Astrocyte (in vitro differentiated cells and primary cell): ENCODE results near the gene PHKG1. TPM values are rescaled to one million over a fixed set of nuclear protein-coding genes. Genes with fewer than 3 reads are reported as not detected.

Experiments
- DNase-seq: peaks from one replicate; pipeline ENCODE4 v3.0.0-alpha.2; 2010; ENCODE audit warnings: low read depth
- FAIRE-seq: peaks from 2 replicates; lab custom pipeline; 2011; peaks lifted over from hg19 to GRCh38; lab: Jason Lieb, UNC
- H2AFZ ChIP-seq: 2 replicates; pipeline ENCODE4 v1.6.0; 2012; ENCODE audit warnings: low read depth, low read length, inconsistent platforms
- H3K27ac ChIP-seq: 2 replicates; pipeline ENCODE4 v1.5.1; 2011; ENCODE audit warnings: low read depth, low read length, inconsistent platforms
- H3K27me3 ChIP-seq: 2 replicates; pipeline ENCODE4 v1.6.0; 2011; ENCODE audit warnings: low read length, inconsistent platforms; ENCODE audit not compliant: insufficient read depth
- H3K36me3 ChIP-seq: 2 replicates; pipeline ENCODE4 v1.5.1; 2011; ENCODE audit warnings: low read length, inconsistent platforms; ENCODE audit not compliant: insufficient read depth
- H3K4me1 ChIP-seq: 2 replicates; pipeline ENCODE4 v1.5.1; 2011; ENCODE audit warnings: low read length, inconsistent platforms; ENCODE audit not compliant: insufficient read depth
- H3K4me2 ChIP-seq: 2 replicates; pipeline ENCODE4 v1.6.0; 2012; ENCODE audit warnings: low read length, inconsistent platforms
- H3K4me3 ChIP-seq: 2 replicates; pipeline ENCODE4 v1.5.1; 2011; ENCODE audit warnings: low read depth, mild to moderate bottlenecking, low read length, inconsistent platforms; ENCODE audit not compliant: insufficient read depth
- H3K79me2 ChIP-seq: 2 replicates; pipeline ENCODE4 v1.6.0; 2012; ENCODE audit warnings: mild to moderate bottlenecking, low read length, inconsistent platforms; ENCODE audit not compliant: insufficient read depth
- H3K9ac ChIP-seq: 2 replicates; pipeline ENCODE4 v1.6.0; 2012; ENCODE audit warnings: mild to moderate bottlenecking, low read length, inconsistent platforms
- H3K9me3 ChIP-seq: 2 replicates; pipeline ENCODE4 v1.5.1; 2012; ENCODE audit warnings: low read depth, mild to moderate bottlenecking, low read length, inconsistent platforms; ENCODE audit not compliant: insufficient read depth
- H4K20me1 ChIP-seq: 2 replicates; pipeline ENCODE4 v1.6.0; 2012; ENCODE audit warnings: low read length, inconsistent platforms; ENCODE audit not compliant: insufficient read depth
- H3K27ac Mint-ChIP-seq: one replicate; pipeline ENCODE4 v1.8.0; 2021; ENCODE audit warnings: mild to moderate bottlenecking, mixed read lengths; ENCODE audit not compliant: unreplicated experiment
- H3K27me3 Mint-ChIP-seq: one replicate; pipeline ENCODE4 v1.8.0; 2021; ENCODE audit warnings: low read depth, mixed read lengths; ENCODE audit not compliant: unreplicated experiment
- H3K36me3 Mint-ChIP-seq: one replicate; pipeline ENCODE4 v1.8.0; 2021; ENCODE audit warnings: low read depth, mixed read lengths; ENCODE audit not compliant: unreplicated experiment
- H3K4me1 Mint-ChIP-seq: one replicate; pipeline ENCODE4 v1.8.0; 2021; ENCODE audit warnings: low read depth, mixed read lengths; ENCODE audit not compliant: unreplicated experiment
- H3K4me3 Mint-ChIP-seq: one replicate; pipeline ENCODE4 v1.8.0; 2021; ENCODE audit warnings: mild to moderate bottlenecking, moderate library complexity, mixed read lengths; ENCODE audit not compliant: unreplicated experiment
- H3K9me3 Mint-ChIP-seq: one replicate; pipeline ENCODE4 v1.8.0; 2021; ENCODE audit warnings: mild to moderate bottlenecking, mixed read lengths; ENCODE audit not compliant: unreplicated experiment
- CTCF ChIP-seq: IDR thresholded peaks from 2 replicates; pipeline ENCODE4 v1.5.1; 2011; ENCODE audit warnings: low read depth, mild to moderate bottlenecking, inconsistent platforms, low read length, moderate library complexity; ENCODE audit not compliant: insufficient read depth
- EZH2 ChIP-seq: IDR thresholded peaks from 2 replicates; pipeline ENCODE4 v1.6.1; 2012; ENCODE audit warnings: mild to moderate bottlenecking, low read length, inconsistent platforms; ENCODE audit not compliant: insufficient read depth
- total RNA-seq: library from RNA; stranded (reverse); gene quantifications from 2 replicates; pipeline ENCODE4 v1.2.1, GENCODE V29; 2021

The PHKG1 gene
- total RNA-seq, 1 donor from 2014 or later, result not detected

- no peaks in the 10 kb centered on the region for H3K9me3 ChIP-seq
- Mint-ChIP-seq H3K27ac (no peak overlapping the region), H3K27me3 (no peaks in the 10 kb centered on the region), H3K9me3 (no peaks in the 10 kb centered on the region), H3K36me3 (peaks cover 13% of the 10 kb centered on the region), H3K4me3 (no peak overlapping the region), H3K4me1 (peaks cover 16% of the 10 kb centered on the region)
- DNase-seq (no peak), FAIRE-seq (no peak)
- no peak overlapping the region for H3K9ac ChIP-seq
- TF ChIP-seq EZH2 (no peak), CTCF (no peak)
- H2AFZ ChIP-seq, result no peak overlapping the region
- no peaks in the 10 kb centered on the region for H3K36me3 ChIP-seq
- no peak overlapping the region for H3K4me2 ChIP-seq
- H3K27me3 ChIP-seq, result no peaks in the 10 kb centered on the region
- H3K27ac ChIP-seq, result no peak overlapping the region
- no peaks in the 10 kb centered on the region for H4K20me1 ChIP-seq
- H3K4me3 ChIP-seq, result no peak overlapping the region
- H3K4me1 ChIP-seq, result peaks cover 5% of the 10 kb centered on the region
- H3K79me2 ChIP-seq, result peaks cover 4% of the 10 kb centered on the region
These were observed 62.4 kb downstream of the PHKG1 start for GRCh38 chr7:56030340-56030739.

Other genes starting within 250 kb of the PHKG1 start
- not detected in 2 replicates for gene SEPTIN14, start 230.2 kb downstream of the PHKG1 start, total RNA-seq
- gene ZNF713, start 205.5 kb downstream of the PHKG1 start, total RNA-seq, result 1.9 and 3.5 TPM in 2 replicates
- 13.8 and 15.7 TPM in 2 replicates for gene MRPS17, start 141.1 kb downstream of the PHKG1 start, total RNA-seq
- 33.2 and 37.4 TPM in 2 replicates for gene NIPSNAP2, start 128.4 kb downstream of the PHKG1 start, total RNA-seq
- gene PSPH, start 41.5 kb downstream of the PHKG1 start, total RNA-seq, result 69.2 and 72.7 TPM in 2 replicates
- 160 and 180 TPM in 2 replicates for gene CCT6A, start 41.2 kb downstream of the PHKG1 start, total RNA-seq
- gene SUMF2, start 28.7 kb downstream of the PHKG1 start, total RNA-seq, result 87.8 and 96.0 TPM in 2 replicates
- not detected in 2 replicates for gene CHCHD2, start 13.5 kb upstream of the PHKG1 start, total RNA-seq
- gene NUPR2, start 23.5 kb upstream of the PHKG1 start, total RNA-seq, result not detected in 2 replicates